MG63 (cell line): ENCODE results near the gene OR2S2. TPM values are rescaled to one million over a fixed set of nuclear protein-coding genes. Genes with fewer than 3 reads are reported as not detected.
A peak's percentile ranks its signal among the peaks of the same experiment; 100 is the strongest.

Experiments
- DNase-seq: peaks from one replicate; pipeline ENCODE4 v3.0.0-alpha.2; 2020
- H3K27me3 ChIP-seq: fragments of 250-450 bp; sonication (Bioruptor Pico); 2 replicates; pipeline ENCODE4 v1.5.1; 2020; ENCODE audit warnings: mild to moderate bottlenecking, moderate library complexity
- H3K36me3 ChIP-seq: fragments of 250-450 bp; sonication (Bioruptor Pico); 2 replicates; pipeline ENCODE4 v1.5.1; 2020; ENCODE audit warnings: mild to moderate bottlenecking, moderate library complexity
- H3K4me3 ChIP-seq: fragments of 250-450 bp; sonication (Bioruptor Pico); 2 replicates; pipeline ENCODE4 v1.5.1; 2020; ENCODE audit warnings: mild to moderate bottlenecking, moderate library complexity
- H3K9me3 ChIP-seq: fragments of 250-450 bp; sonication (Bioruptor Pico); 2 replicates; pipeline ENCODE4 v1.5.1; 2020; ENCODE audit warnings: mild to moderate bottlenecking, moderate library complexity
- total RNA-seq: library from RNA; depleted of rRNA; stranded (reverse); fragments of >200 nt; shearing (Covaris generic); gene quantifications from 2 replicates; pipeline ENCODE4 v1.2.3, GENCODE V29; 2014; ENCODE audit warnings: low replicate concordance; rRNA removed

The OR2S2 gene
- total RNA-seq, 1 experiment from 2014 or later = not detected

- peaks cover 58% of the 10 kb centered on the region for H3K36me3 ChIP-seq
- H3K4me3 ChIP-seq = peak overlapping the region; percentile 56
- peak; percentile 89 for DNase-seq
- H3K9me3 ChIP-seq = no peaks in the 10 kb centered on the region
- no peaks in the 10 kb centered on the region for H3K27me3 ChIP-seq
Observed at GRCh38 chr9:35908504-35909125, 49.3 kb downstream of the OR2S2 start.

GRCh38 chr9:35907711-35908503 lies 50.0 kb downstream of the OR2S2 start:
- Histone ChIP-seq H3K36me3 (peaks cover 55% of the 10 kb centered on the region), H3K9me3 (no peaks in the 10 kb centered on the region), H3K4me3 (peak overlapping the region; percentile 56), H3K27me3 (no peaks in the 10 kb centered on the region)
- DNase-seq = peak; percentile 98

Other genes with a start within 250 kb of the OR2S2 start
- 453 and 652 TPM in 2 replicates for gene TLN1, start 226.0 kb downstream of the OR2S2 start, total RNA-seq
- 168 and 170 TPM in 2 replicates for gene CREB3, start 225.5 kb downstream of the OR2S2 start, total RNA-seq
- gene GBA2, start 208.9 kb downstream of the OR2S2 start, total RNA-seq = 32.7 and 58.6 TPM in 2 replicates
- gene RGP1, start 208.9 kb downstream of the OR2S2 start, total RNA-seq = 25.9 and 33.7 TPM in 2 replicates
- not detected in 2 replicates for gene MSMP, start 203.9 kb downstream of the OR2S2 start, total RNA-seq
- gene NPR2, start 166.6 kb downstream of the OR2S2 start, total RNA-seq = 32.5 and 42.0 TPM in 2 replicates
- gene SPAG8, start 145.9 kb downstream of the OR2S2 start, total RNA-seq = 2.4 TPM in 1 of 2 replicates, not detected in the other
- 67.7 and 120 TPM in 2 replicates for gene HINT2, start 143.1 kb downstream of the OR2S2 start, total RNA-seq
- gene FAM221B, start 129.4 kb downstream of the OR2S2 start, total RNA-seq = not detected in 2 replicates
- 2.7 and 3.6 TPM in 2 replicates for gene TMEM8B, start 128.9 kb downstream of the OR2S2 start, total RNA-seq
- gene OR13J1, start 87.8 kb downstream of the OR2S2 start, total RNA-seq = not detected in 2 replicates
- 95.0 and 617 TPM in 2 replicates for gene HRCT1, start 52.0 kb downstream of the OR2S2 start, total RNA-seq
- gene SPAAR, start 48.7 kb downstream of the OR2S2 start, total RNA-seq = 12.2 and 25.0 TPM in 2 replicates
- 33.8 and 36.1 TPM in 2 replicates for gene RECK, start 78.8 kb upstream of the OR2S2 start, total RNA-seq
- 17.1 and 20.3 TPM in 2 replicates for gene GLIPR2, start 178.6 kb upstream of the OR2S2 start, total RNA-seq
- gene CCIN, start 211.2 kb upstream of the OR2S2 start, total RNA-seq = 0.36 TPM in 1 of 2 replicates, not detected in the other
- gene CLTA, start 232.8 kb upstream of the OR2S2 start, total RNA-seq = 1,843 and 1,874 TPM in 2 replicates